Heart right ventricle (tissue), 16 donors: ENCODE data around the gene PCDHGA1. TPM values are rescaled to one million over a fixed set of nuclear protein-coding genes. Genes with fewer than 3 reads are reported as not detected.
"Not testable (repeated sequence)": the region's sequence is repeated elsewhere in the genome, so short reads cannot be mapped to it uniquely, and the experiment has no call there.

ENCODE experiments used
- ATAC-seq, 8 donors: fragments of 200-7000 bp; cut with Tn5 transposase; one replicate each; pipeline ENCODE4 v1.9.1; 2020; ENCODE audit warnings: mild to moderate bottlenecking in 8 of 8, moderate library complexity in 8 of 8, moderate number of reproducible peaks in 1 of 8
- DNase-seq, 2 donors: peaks; one replicate each; pipeline ENCODE4 v3.0.0-alpha.2; 2020
- H3K27ac ChIP-seq, 10 donors: fragments of 200-600 bp; sonication (generic) in 2 of 10; one replicate each; pipeline versions ENCODE4 v1.5.0 to v1.8.0; 2020 to 2022; ENCODE audit warnings: mild to moderate bottlenecking in 3 of 10
- H3K27me3 ChIP-seq, 7 donors: fragments of 200-600 bp; one replicate each; pipeline ENCODE4 v1.8.0; 2021 to 2022; ENCODE audit warnings: mild to moderate bottlenecking in 2 of 7
- H3K36me3 ChIP-seq, 9 donors: fragments of 200-600 bp; sonication (generic) in 1 of 9; one replicate each; pipeline versions ENCODE4 v1.5.0 to v1.8.0; 2020 to 2022; ENCODE audit warnings: mild to moderate bottlenecking in 2 of 9
- H3K4me1 ChIP-seq, 9 donors: fragments of 200-600 bp; sonication (generic) in 1 of 9; one replicate each; pipeline versions ENCODE4 v1.5.0 to v1.8.0; 2020 to 2022; ENCODE audit warnings: mild to moderate bottlenecking in 4 of 9
- H3K4me3 ChIP-seq, 10 donors: fragments of 200-600 bp; sonication (generic) in 2 of 10; one replicate each; pipeline versions ENCODE4 v1.5.0 to v1.8.0; 2020 to 2022; ENCODE audit warnings: mild to moderate bottlenecking in 7 of 10, moderate library complexity in 2 of 10
- H3K9me3 ChIP-seq, 11 donors: fragments of 200-600 bp in 10 of 11; sonication (generic) in 2 of 11; one replicate each; pipeline versions ENCODE4 v1.5.0 to v1.8.0; 2013 to 2022; ENCODE audit warnings: mild to moderate bottlenecking in 2 of 11, control low read depth in 1 of 11, moderate library complexity in 1 of 11
- WGBS, 2 donors: extraction: QIAGEN DNeasy Blood & Tissue Kit; methylation state at CpG; one replicate each; pipeline ENCODE4 v1.1.7; 2013; ENCODE audit warnings: inconsistent platforms in 1 of 2; 5-methylcytosine and 5-hydroxymethylcytosine counted together
- intact Hi-C, 10 donors: fragments of 100-400 bp; cut with DNase I; formaldehyde crosslinking; loops; one replicate each; pipeline versions ENCODE4 v1.11.1 to v1.14.2; 2022
- polyA plus RNA-seq, 2 donors: library from polyadenylated mRNA; stranded (reverse); fragments of 200-250 nt; gene quantifications; one replicate each; pipeline ENCODE4 v1.2.3, GENCODE V29; 2013
- total RNA-seq, 10 donors: library from RNA; stranded (reverse); fragmentation: NEBNext Ultra II Directional in 3 of 10; extraction: Animal tissue kit (Norgen Biotek cat#: 25700) in 3 of 10; gene quantifications; one replicate each; pipeline versions ENCODE4 v1.2.1 to v1.2.4, GENCODE V29; 2021 to 2023
- TF ChIP-seq, protein P1 (sequence below), 9 donors: fragments of 200-600 bp; sonication (generic) in 2 of 9; IDR thresholded peaks; one replicate each; pipeline versions ENCODE4 v1.5.0 to v1.8.0; 2021 to 2022; ENCODE audit warnings: antibody characterized with exemption in 9 of 9, mild to moderate bottlenecking in 5 of 9, moderate library complexity in 1 of 9
- donor health status: Arrhythmogenic right ventricular cardiomyopathy.
- donor health status: ischemic (EF 13 %, LVEDD 7.1; RV severe dilation, severe dysfunction).
- donor health status: healthy with polysubstance abuse.
- donor health status: DM: no; HTN: yes; CAD: no.
- donor health status: DM: no; HTN: no; CAD: no.
- donor health status: ischemic (EF 25% LVEDD 6.9; RV normal size, moderate dysfunction).
- donor health status: ischemic (EF 25% LVEDD 5.7; RV mildly dilated, moderate dysfunction).
- donor health status: healthy.
- donor health status: DM: yes; HTN: yes; CAD: no.
- donor health status: Ischemic cardiomyopathy.
- donor health status: ischemic (EF 35%, LVEDD 5.7; RV mildly dilated, moderate dysfunction).
- donor health status: nonischemic (EF 11% LVEDD 7.7; RV severe dilation, severe dysfunction).
- donor health status: DM: yes; HTN: yes; CAD: no.
- donor health status: PGD.
- donor health status: ischemic (EF 29% LVEDD 5.4; RV normal size, mild dysfunction).
- donor health status: nonischemic (EF 23%, LVEDD 6.1; RV moderate dilation, normal function).

PCDHGA1 gene
- total and polyA plus RNA-seq, 12 donors, result 0.57 to 5.0 (median 2.6) TPM

DNA sequence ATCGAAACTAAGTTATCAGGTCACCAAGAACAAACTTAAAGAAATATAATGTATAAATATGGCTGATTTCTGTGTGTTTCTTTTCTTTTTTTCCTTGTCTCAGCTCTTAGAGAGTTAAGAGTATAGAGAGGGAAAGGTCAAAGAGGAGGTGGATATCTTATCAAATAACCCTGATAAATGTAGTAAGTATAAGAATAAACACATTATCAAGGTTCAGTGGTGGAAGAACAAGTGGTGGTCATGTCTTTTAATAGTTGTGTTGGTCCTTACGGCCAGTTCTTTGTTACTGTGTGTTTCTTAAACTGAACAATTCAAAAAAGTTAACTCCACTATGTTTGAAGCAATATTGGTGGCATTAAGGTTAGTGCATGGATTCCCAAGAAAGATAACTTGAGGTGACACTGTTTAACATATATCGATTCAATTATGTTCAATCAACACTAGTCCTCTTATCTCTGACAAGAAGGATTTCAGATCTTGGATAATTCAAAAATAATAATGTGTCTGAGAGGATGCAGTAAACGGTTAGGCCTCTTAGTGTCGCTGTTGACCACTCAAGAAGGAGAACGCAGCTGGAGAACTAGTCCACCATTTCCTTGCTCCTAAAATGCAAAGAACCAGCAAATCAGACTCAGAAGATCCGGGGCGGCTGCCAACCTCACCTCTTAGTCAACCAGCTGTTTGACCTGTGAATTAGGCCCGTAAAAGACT is 13.1 kb downstream of the PCDHGA1 start, which contains the start of gene PCDHGA3:
Gene PCDHGA3 (plus strand): TSS at position 588 of the 711 bp plus-strand sequence. CDS start 205 bp downstream, outside the sequence.
- Histone ChIP-seq H3K4me3 (peak within 1 kb of the TSS in 9 of 10 donors; percentile 42 to 58 (median 49)), H3K9me3 (peaks cover 0 to 99% (median 34%) of the 10 kb centered on the region in 11 donors), H3K36me3 (peaks cover 0 to 3% (median 0%) of the 10 kb centered on the region in 9 donors), H3K27me3 (peaks cover 0 to 35% (median 0%) of the 10 kb centered on the region in 7 donors), H3K4me1 (peaks cover 0 to 15% (median 0%) of the 10 kb centered on the region in 9 donors), H3K27ac (peak within 1 kb of the TSS; percentile 42 to 83 (median 76))
- ATAC-seq, result peak in 7 of 8 donors; percentile 49 to 74 (median 61)
- 18% methylated on average over 9 of the region's 9 CpGs for WGBS, 2 donors
- peak in 1 of 2 donors; percentile 41 for DNase-seq
- TF ChIP-seq, protein P1, sequence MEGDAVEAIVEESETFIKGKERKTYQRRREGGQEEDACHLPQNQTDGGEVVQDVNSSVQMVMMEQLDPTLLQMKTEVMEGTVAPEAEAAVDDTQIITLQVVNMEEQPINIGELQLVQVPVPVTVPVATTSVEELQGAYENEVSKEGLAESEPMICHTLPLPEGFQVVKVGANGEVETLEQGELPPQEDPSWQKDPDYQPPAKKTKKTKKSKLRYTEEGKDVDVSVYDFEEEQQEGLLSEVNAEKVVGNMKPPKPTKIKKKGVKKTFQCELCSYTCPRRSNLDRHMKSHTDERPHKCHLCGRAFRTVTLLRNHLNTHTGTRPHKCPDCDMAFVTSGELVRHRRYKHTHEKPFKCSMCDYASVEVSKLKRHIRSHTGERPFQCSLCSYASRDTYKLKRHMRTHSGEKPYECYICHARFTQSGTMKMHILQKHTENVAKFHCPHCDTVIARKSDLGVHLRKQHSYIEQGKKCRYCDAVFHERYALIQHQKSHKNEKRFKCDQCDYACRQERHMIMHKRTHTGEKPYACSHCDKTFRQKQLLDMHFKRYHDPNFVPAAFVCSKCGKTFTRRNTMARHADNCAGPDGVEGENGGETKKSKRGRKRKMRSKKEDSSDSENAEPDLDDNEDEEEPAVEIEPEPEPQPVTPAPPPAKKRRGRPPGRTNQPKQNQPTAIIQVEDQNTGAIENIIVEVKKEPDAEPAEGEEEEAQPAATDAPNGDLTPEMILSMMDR (IDR thresholded peaks at IDR 0.05), result peak in 8 of 9 donors; percentile 17 to 66 (median 54)
- intact Hi-C loops, result loop anchor here in 5 of 10 donors (2.0 to 10.0 kb wide), 4 partner anchors 25 to 221 kb away; partner anchors contain the start of gene PCDHGA11 (in 1 of the 5)

- intact Hi-C loops, result loop anchor here in 5 of 10 donors (2.0 to 10.0 kb wide), 4 partner anchors 25 to 221 kb away; partner anchors contain the start of gene PCDHGA11 (in 1 of the 5)
- ATAC-seq, result peak in 7 of 8 donors; percentile 9 to 48 (median 32)
- no peak for DNase-seq
- peak overlapping the region; percentile 42 to 83 (median 76) for H3K27ac ChIP-seq
- H3K27me3 ChIP-seq, result peaks cover 0 to 29% (median 0%) of the 10 kb centered on the region in 7 donors
- TF ChIP-seq, protein P1 (IDR thresholded peaks at IDR 0.05), result no peak
- H3K4me1 ChIP-seq, result peaks cover 0 to 22% (median 0%) of the 10 kb centered on the region in 9 donors
- peaks cover 0 to 10% (median 0%) of the 10 kb centered on the region in 9 donors for H3K36me3 ChIP-seq
- WGBS, 2 donors, result 18 to 20% methylated on average over 31 of the region's 31 CpGs
- peak overlapping the region in 9 of 10 donors; percentile 42 to 58 (median 49) for H3K4me3 ChIP-seq
- H3K9me3 ChIP-seq, result peaks cover 0 to 99% (median 34%) of the 10 kb centered on the region in 11 donors
These were observed 13.7 kb downstream of the PCDHGA1 start for GRCh38 chr5:141343953-141344463.

DNA sequence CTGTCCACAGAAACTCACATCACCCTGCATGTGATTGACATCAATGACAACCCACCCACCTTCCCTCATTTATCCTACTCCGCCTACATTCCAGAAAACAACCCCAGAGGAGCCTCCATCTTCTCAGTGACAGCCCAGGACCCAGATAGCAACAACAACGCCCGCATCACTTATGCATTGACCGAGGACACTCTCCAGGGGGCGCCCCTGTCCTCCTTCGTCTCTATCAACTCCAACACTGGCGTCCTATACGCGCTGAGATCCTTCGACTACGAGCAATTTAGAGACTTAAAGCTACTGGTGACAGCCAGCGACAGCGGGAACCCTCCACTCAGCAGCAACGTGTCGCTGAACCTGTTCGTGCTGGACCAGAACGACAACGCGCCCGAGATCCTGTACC is 15.0 kb downstream of the PCDHGA1 start:
- no peak overlapping the region for H3K27ac ChIP-seq
- H3K36me3 ChIP-seq, result peaks cover 0 to 17% (median 0%) of the 10 kb centered on the region in 9 donors
- DNase-seq (no peak), ATAC-seq (peak in 1 of 8 donors; percentile 43)
- H3K27me3 ChIP-seq, result peaks cover 0 to 30% (median 0%) of the 10 kb centered on the region in 7 donors
- peaks cover 0 to 23% (median 0%) of the 10 kb centered on the region in 9 donors for H3K4me1 ChIP-seq
- TF ChIP-seq, protein P1 (IDR thresholded peaks at IDR 0.05), result peak in 4 of 9 donors; percentile 11 to 21 (median 15)
- 25 to 35% methylated on average over 20 of the region's 20 CpGs for WGBS, 2 donors
- intact Hi-C loops, result loop anchor here in 1 of 10 donors (10.0 kb wide), 1 partner anchor 219 kb away; no protein-coding TSS in a partner anchor
- peak overlapping the region in 5 of 10 donors; percentile 42 to 56 (median 51) for H3K4me3 ChIP-seq
- peaks cover 0 to 98% (median 29%) of the 10 kb centered on the region in 11 donors for H3K9me3 ChIP-seq

DNA sequence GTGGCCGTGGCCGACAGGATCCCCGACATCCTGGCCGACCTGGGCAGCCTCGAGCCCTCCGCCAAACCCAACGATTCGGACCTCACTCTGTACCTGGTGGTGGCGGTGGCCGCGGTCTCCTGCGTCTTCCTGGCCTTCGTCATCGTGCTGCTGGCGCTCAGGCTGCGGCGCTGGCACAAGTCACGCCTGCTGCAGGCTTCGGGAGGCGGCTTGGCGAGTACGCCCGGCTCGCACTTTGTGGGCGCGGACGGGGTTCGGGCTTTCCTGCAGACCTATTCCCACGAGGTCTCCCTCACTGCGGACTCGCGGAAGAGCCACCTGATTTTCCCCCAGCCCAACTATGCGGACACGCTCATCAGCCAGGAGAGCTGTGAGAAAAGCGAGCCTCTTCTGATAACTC is 15.7 kb downstream of the PCDHGA1 start:
- intact Hi-C loops, result loop anchor here in 1 of 10 donors (10.0 kb wide), 1 partner anchor 219 kb away; no protein-coding TSS in a partner anchor
- H3K4me3 ChIP-seq, result peak overlapping the region in 7 of 10 donors; percentile 1 to 38 (median 21)

More for the DNA sequence above, 15.7 kb downstream of the PCDHGA1 start:
- peak in 1 of 8 donors; percentile 32 for ATAC-seq
- not testable (repeated sequence) for DNase-seq, H3K27ac ChIP-seq
- peaks cover 0 to 37% (median 0%) of the 10 kb centered on the region in 7 donors for H3K27me3 ChIP-seq
- peaks cover 0 to 23% (median 0%) of the 10 kb centered on the region in 9 donors for H3K4me1 ChIP-seq
- WGBS, 2 donors, result 33 to 40% methylated on average over 23 to 24 of the region's 35 CpGs
- peaks cover 0 to 98% (median 26%) of the 10 kb centered on the region in 11 donors for H3K9me3 ChIP-seq
- peaks cover 0 to 24% (median 0%) of the 10 kb centered on the region in 9 donors for H3K36me3 ChIP-seq
